ENCODE results near the gene TSFM. TPM values are rescaled to one million over a fixed set of nuclear protein-coding genes. Genes with fewer than 3 reads are reported as not detected.

TSFM gene
- total and polyA plus RNA-seq, 2 of the 13 experiments (the other 11 are each of a cell fraction or from before 2014, with no cell fraction given), result 29.8 to 68.3 TPM

DNA sequence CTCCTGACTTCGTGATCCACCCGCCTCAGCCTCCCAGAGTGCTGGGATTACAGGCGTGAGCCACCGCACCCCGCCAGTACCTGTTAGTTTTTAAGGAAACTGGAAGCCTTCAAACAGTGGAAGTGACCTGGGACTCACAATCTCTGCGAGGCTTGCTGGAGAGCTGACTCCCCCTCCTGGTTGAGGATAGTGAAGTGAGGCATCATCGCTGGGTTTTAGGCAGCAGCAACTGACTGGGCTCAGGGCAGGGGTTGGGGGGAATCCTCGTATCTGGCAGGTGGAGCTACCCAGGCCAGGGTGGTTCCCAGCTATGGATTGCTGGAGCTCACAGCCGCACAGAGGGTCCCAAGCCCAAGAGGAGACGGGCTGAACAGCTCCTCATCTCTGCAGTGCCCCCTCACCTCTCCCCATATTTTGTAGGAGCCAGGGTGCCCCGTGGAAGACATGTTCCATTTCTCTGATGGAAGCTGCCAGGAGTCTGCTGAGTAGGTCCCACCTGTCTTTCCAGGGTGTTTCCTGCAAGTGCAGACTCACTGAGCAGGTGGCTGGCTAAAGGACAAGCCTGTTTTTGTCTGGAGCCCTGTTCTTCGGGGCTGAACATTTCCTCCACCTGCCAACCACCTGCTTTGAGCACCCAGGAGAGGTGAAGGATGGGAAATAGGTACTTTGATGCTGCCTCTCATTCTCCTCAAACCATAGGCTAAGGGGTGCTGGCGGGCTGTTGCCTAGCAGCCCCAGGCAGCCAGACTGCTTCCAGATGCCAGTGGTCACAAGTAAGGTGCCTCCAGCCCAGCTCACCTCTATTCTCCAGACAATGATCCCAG is 32.8 kb downstream of the TSFM start (continued):
- TF ChIP-seq HNF1B (CRISPR knock-in tag; IDR thresholded peaks at IDR 0.05), result peak; percentile 56; the same call in 1 of the 2 replicates
- TF ChIP-seq, protein P1, sequence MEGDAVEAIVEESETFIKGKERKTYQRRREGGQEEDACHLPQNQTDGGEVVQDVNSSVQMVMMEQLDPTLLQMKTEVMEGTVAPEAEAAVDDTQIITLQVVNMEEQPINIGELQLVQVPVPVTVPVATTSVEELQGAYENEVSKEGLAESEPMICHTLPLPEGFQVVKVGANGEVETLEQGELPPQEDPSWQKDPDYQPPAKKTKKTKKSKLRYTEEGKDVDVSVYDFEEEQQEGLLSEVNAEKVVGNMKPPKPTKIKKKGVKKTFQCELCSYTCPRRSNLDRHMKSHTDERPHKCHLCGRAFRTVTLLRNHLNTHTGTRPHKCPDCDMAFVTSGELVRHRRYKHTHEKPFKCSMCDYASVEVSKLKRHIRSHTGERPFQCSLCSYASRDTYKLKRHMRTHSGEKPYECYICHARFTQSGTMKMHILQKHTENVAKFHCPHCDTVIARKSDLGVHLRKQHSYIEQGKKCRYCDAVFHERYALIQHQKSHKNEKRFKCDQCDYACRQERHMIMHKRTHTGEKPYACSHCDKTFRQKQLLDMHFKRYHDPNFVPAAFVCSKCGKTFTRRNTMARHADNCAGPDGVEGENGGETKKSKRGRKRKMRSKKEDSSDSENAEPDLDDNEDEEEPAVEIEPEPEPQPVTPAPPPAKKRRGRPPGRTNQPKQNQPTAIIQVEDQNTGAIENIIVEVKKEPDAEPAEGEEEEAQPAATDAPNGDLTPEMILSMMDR (CRISPR knock-in tag; IDR thresholded peaks at IDR 0.05), result peak; percentile 59
- TF ChIP-seq, protein P2, sequence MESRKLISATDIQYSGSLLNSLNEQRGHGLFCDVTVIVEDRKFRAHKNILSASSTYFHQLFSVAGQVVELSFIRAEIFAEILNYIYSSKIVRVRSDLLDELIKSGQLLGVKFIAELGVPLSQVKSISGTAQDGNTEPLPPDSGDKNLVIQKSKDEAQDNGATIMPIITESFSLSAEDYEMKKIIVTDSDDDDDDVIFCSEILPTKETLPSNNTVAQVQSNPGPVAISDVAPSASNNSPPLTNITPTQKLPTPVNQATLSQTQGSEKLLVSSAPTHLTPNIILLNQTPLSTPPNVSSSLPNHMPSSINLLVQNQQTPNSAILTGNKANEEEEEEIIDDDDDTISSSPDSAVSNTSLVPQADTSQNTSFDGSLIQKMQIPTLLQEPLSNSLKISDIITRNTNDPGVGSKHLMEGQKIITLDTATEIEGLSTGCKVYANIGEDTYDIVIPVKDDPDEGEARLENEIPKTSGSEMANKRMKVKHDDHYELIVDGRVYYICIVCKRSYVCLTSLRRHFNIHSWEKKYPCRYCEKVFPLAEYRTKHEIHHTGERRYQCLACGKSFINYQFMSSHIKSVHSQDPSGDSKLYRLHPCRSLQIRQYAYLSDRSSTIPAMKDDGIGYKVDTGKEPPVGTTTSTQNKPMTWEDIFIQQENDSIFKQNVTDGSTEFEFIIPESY (CRISPR knock-in tag; IDR thresholded peaks at IDR 0.05), result peak; percentile 63
